Liver (tissue), 3 donors: ENCODE results near the gene ZNF616.

Experiments used
- GABPA ChIP-seq, 2 donors: IDR thresholded peaks in 1 of 2; conservative IDR thresholded peaks in 1 of 2; 2 replicates each; pipeline ENCODE4 v1.6.1; 2016; ENCODE audit warnings: antibody characterized with exemption in 2 of 2, mild to moderate bottlenecking in 1 of 2, moderate library complexity in 1 of 2
- YY1 ChIP-seq: IDR thresholded peaks from 2 replicates; pipeline ENCODE4 v1.6.1; 2016; ENCODE audit warnings: antibody characterized with exemption, mild to moderate bottlenecking
- TF ChIP-seq, protein P1 (sequence below): fragments of 150-350 bp; IDR thresholded peaks from 2 replicates; pipeline ENCODE4 v1.5.1; 2017; ENCODE audit warnings: improper control_type of control experiment, low read depth, low read length; ENCODE audit not compliant: missing input control
- donor health status: healthy.
- donor health status: healthy.

DNA sequence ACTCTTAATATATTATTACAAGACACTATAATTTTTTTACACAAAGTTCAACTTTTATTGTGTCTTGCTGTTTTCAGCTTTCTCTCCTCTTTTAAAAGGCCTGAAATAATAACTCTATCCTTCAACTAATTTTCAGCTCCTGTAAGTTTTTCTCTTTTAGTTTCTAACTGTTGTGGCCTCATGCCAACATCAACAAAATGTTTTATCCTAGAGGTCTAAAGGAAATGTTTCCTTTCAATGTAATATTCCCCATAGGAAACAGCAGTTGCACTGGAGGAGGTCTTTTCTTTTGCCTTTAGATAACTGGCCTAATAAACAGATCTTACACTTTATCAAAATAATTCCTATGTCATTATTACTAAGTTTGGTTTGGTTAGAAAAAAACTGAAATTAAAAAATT is 8.5 kb upstream of the ZNF616 start:
- TF ChIP-seq, protein P1, sequence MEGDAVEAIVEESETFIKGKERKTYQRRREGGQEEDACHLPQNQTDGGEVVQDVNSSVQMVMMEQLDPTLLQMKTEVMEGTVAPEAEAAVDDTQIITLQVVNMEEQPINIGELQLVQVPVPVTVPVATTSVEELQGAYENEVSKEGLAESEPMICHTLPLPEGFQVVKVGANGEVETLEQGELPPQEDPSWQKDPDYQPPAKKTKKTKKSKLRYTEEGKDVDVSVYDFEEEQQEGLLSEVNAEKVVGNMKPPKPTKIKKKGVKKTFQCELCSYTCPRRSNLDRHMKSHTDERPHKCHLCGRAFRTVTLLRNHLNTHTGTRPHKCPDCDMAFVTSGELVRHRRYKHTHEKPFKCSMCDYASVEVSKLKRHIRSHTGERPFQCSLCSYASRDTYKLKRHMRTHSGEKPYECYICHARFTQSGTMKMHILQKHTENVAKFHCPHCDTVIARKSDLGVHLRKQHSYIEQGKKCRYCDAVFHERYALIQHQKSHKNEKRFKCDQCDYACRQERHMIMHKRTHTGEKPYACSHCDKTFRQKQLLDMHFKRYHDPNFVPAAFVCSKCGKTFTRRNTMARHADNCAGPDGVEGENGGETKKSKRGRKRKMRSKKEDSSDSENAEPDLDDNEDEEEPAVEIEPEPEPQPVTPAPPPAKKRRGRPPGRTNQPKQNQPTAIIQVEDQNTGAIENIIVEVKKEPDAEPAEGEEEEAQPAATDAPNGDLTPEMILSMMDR: no peak
- TF ChIP-seq YY1: no peak
- no peak for TF ChIP-seq GABPA (IDR thresholded peaks at IDR 0.05 in 1 of 2, conservative IDR thresholded peaks at IDR 0.05 in 1 of 2)
